ENCODE data around the gene GAP43.
A peak's percentile ranks its signal among the peaks of the same experiment; 100 is the strongest.

Gene GAP43

GRCh38 chr3:115710799-115711198 is 87.5 kb downstream of the GAP43 start:
- TF ChIP-seq CTCF (IDR thresholded peaks at IDR 0.05; ENCODE audit: unreplicated experiment in 3 of 3): no peak
- Mint-ChIP-seq H3K27ac (no peak overlapping the region), H3K27me3 (ENCODE audit: low read depth) (peaks cover 4% of the 10 kb centered on the region), H3K4me3 (no peak overlapping the region), H3K4me1 (no peaks in the 10 kb centered on the region), H3K9me3 (no peaks in the 10 kb centered on the region), H3K36me3 (ENCODE audit: low read depth) (no peaks in the 10 kb centered on the region)

- H3K9me3 Mint-ChIP-seq: no peaks in the 10 kb centered on the region
- no peak overlapping the region for H3K4me3 Mint-ChIP-seq
- TF ChIP-seq CTCF (IDR thresholded peaks at IDR 0.05; ENCODE audit: unreplicated experiment in 3 of 3): no peak
- no peaks in the 10 kb centered on the region for H3K36me3 Mint-ChIP-seq (ENCODE audit: low read depth)
- no peaks in the 10 kb centered on the region for H3K4me1 Mint-ChIP-seq
- peaks cover 4% of the 10 kb centered on the region for H3K27me3 Mint-ChIP-seq (ENCODE audit: low read depth)
- no peak overlapping the region for H3K27ac Mint-ChIP-seq
These were observed 89.6 kb downstream of the GAP43 start for GRCh38 chr3:115712871-115713270.

GRCh38 chr3:115713284-115713683 is 90.0 kb downstream of the GAP43 start:
- Mint-ChIP-seq H3K27ac (peak overlapping the region in 1 of 3 experiments; percentile 72), H3K4me1 (no peaks in the 10 kb centered on the region), H3K9me3 (no peaks in the 10 kb centered on the region), H3K27me3 (ENCODE audit: low read depth) (peaks cover 4% of the 10 kb centered on the region), H3K4me3 (no peak overlapping the region), H3K36me3 (ENCODE audit: low read depth) (no peaks in the 10 kb centered on the region)
- no peak for TF ChIP-seq CTCF (IDR thresholded peaks at IDR 0.05; ENCODE audit: unreplicated experiment in 3 of 3)

GRCh38 chr3:115715241-115715745 is 92.0 kb downstream of the GAP43 start:
- H3K36me3 Mint-ChIP-seq (ENCODE audit: low read depth): no peaks in the 10 kb centered on the region

GRCh38 chr3:115720983-115721382 is 97.7 kb downstream of the GAP43 start:
- Mint-ChIP-seq H3K36me3 (ENCODE audit: low read depth) (no peaks in the 10 kb centered on the region), H3K27ac (no peak overlapping the region), H3K4me3 (no peak overlapping the region), H3K9me3 (no peaks in the 10 kb centered on the region), H3K27me3 (ENCODE audit: low read depth) (no peaks in the 10 kb centered on the region), H3K4me1 (no peaks in the 10 kb centered on the region)
- no peak for TF ChIP-seq CTCF (IDR thresholded peaks at IDR 0.05; ENCODE audit: unreplicated experiment in 3 of 3)

More at GRCh38 chr3:115715241-115715745, 92.0 kb downstream of the GAP43 start:
- Mint-ChIP-seq H3K9me3 (no peaks in the 10 kb centered on the region), H3K27ac (no peak overlapping the region), H3K4me3 (no peak overlapping the region), H3K4me1 (no peaks in the 10 kb centered on the region), H3K27me3 (ENCODE audit: low read depth) (no peaks in the 10 kb centered on the region)
- TF ChIP-seq CTCF (IDR thresholded peaks at IDR 0.05; ENCODE audit: unreplicated experiment in 3 of 3): no peak

- Mint-ChIP-seq H3K4me1 (no peaks in the 10 kb centered on the region), H3K27ac (no peak overlapping the region), H3K27me3 (ENCODE audit: low read depth) (no peaks in the 10 kb centered on the region), H3K4me3 (no peak overlapping the region), H3K36me3 (ENCODE audit: low read depth) (no peaks in the 10 kb centered on the region), H3K9me3 (no peaks in the 10 kb centered on the region)
- no peak for TF ChIP-seq CTCF (IDR thresholded peaks at IDR 0.05; ENCODE audit: unreplicated experiment in 3 of 3)
These were observed 102.5 kb downstream of the GAP43 start for GRCh38 chr3:115725800-115726199.

Measured in nephron (organoid).